Body of pancreas (tissue), 4 donors: ENCODE results near the gene DYNC2LI1. TPM values are rescaled to one million over a fixed set of nuclear protein-coding genes. Genes with fewer than 3 reads are reported as not detected.

ENCODE experiments used
- ATAC-seq: fragments of 150-250 bp; one replicate; pipeline ENCODE4 v1.9.1; 2016
- DNase-seq, 4 donors: peaks; one replicate each; pipeline ENCODE4 v3.0.0-alpha.2; 2019
- H3K27ac ChIP-seq, 4 donors: fragments of 200-600 bp; sonication (generic); 1 replicate in 3 of 4; 2 replicates in 1 of 4; pipeline versions ENCODE4 v1.5.1 to v1.6.1; 2016 to 2019; ENCODE audit warnings: mild to moderate bottlenecking in 1 of 4, mixed read lengths in 1 of 4, moderate library complexity in 1 of 4
- H3K27me3 ChIP-seq, 2 donors: fragments of 200-600 bp; sonication (generic); one replicate each; pipeline ENCODE4 v1.6.0; 2016; ENCODE audit warnings: mild to moderate bottlenecking in 1 of 2
- H3K36me3 ChIP-seq, 2 donors: fragments of 200-600 bp; sonication (generic); replicated peaks in 1 of 2; 2 replicates each; pipeline ENCODE4 v1.5.1; 2016; ENCODE audit warnings: low read depth in 2 of 2; ENCODE audit not compliant: insufficient read depth in 1 of 2
- H3K4me1 ChIP-seq: fragments of 200-600 bp; sonication (generic); one replicate; pipeline ENCODE4 v1.6.0; 2016
- H3K4me3 ChIP-seq, 2 donors: fragments of 200-600 bp; sonication (generic); 1 replicate in 1 of 2; 2 replicates in 1 of 2; pipeline ENCODE4 v1.5.1; 2016 to 2019
- H3K9me3 ChIP-seq, 3 donors: fragments of 200-600 bp; sonication (generic); 1 replicate in 2 of 3; 2 replicates in 1 of 3; pipeline ENCODE4 v1.5.1; 2016
- POLR2A ChIP-seq, 3 donors: fragments of 450-650 bp; IDR thresholded peaks; one replicate each; pipeline ENCODE4 v1.6.1; 2016; ENCODE audit warnings: antibody characterized with exemption in 3 of 3, mild to moderate bottlenecking in 2 of 3
- WGBS, 2 donors: methylation state at CpG; one replicate each; pipeline ENCODE4 v1.1.5; 2017; 5-methylcytosine and 5-hydroxymethylcytosine counted together
- intact Hi-C: fragments of 100-400 bp; cut with DNase I; formaldehyde crosslinking; loops from one replicate; pipeline ENCODE4 v1.15.1; 2023
- total RNA-seq, 2 donors: library from RNA; depleted of rRNA; stranded (reverse); fragments of >200 nt; gene quantifications; one replicate each; pipeline ENCODE4 v1.1.0, GENCODE V29; 2016
- TF ChIP-seq, protein P1 (sequence below), 7 experiments: fragments of 450-650 bp in 4 of 7; fragments of 200-600 bp in 3 of 7; sonication (generic) in 3 of 7; IDR thresholded peaks; one replicate each; pipeline ENCODE4 v1.5.1; 2016 to 2019; ENCODE audit warnings: antibody characterized with exemption in 7 of 7

DYNC2LI1 gene
- total RNA-seq, 2 donors from 2014 or later, result 21.0 to 21.4 TPM

DNA sequence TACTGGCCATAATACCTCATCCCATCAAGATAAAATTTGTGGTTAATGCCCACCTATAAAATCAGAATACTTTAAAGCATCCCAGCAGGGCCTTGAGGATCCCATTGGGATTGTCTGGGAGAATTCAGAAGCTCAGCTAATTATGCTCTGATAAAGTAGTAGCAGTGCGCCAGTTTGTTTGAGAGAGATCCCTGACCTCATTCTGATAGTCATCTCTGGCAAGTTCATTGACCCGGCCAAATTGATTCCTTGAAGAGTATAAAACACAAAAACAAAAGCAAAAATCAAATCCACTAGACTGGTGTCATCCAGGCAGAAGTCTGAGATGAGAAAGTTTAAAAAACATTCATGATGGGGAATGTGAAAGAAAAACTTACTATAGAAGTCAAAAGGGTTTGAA, 50.7 kb downstream of the DYNC2LI1 start:
- intact Hi-C loops, result no loop called here
- Histone ChIP-seq H3K27me3 (no peaks in the 10 kb centered on the region), H3K9me3 (no peaks in the 10 kb centered on the region), H3K36me3 (no peaks in the 10 kb centered on the region), H3K27ac (no peak overlapping the region), H3K4me1 (peaks cover under 1% of the 10 kb centered on the region), H3K4me3 (no peak overlapping the region)
- TF ChIP-seq POLR2A (IDR thresholded peaks at IDR 0.05), result no peak
- TF ChIP-seq, protein P1, sequence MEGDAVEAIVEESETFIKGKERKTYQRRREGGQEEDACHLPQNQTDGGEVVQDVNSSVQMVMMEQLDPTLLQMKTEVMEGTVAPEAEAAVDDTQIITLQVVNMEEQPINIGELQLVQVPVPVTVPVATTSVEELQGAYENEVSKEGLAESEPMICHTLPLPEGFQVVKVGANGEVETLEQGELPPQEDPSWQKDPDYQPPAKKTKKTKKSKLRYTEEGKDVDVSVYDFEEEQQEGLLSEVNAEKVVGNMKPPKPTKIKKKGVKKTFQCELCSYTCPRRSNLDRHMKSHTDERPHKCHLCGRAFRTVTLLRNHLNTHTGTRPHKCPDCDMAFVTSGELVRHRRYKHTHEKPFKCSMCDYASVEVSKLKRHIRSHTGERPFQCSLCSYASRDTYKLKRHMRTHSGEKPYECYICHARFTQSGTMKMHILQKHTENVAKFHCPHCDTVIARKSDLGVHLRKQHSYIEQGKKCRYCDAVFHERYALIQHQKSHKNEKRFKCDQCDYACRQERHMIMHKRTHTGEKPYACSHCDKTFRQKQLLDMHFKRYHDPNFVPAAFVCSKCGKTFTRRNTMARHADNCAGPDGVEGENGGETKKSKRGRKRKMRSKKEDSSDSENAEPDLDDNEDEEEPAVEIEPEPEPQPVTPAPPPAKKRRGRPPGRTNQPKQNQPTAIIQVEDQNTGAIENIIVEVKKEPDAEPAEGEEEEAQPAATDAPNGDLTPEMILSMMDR (IDR thresholded peaks at IDR 0.05), result no peak
- WGBS, 2 donors, result 55 to 66% methylated on average over 2 of the region's 2 CpGs
- no peak for DNase-seq
- no peak for ATAC-seq

DNA sequence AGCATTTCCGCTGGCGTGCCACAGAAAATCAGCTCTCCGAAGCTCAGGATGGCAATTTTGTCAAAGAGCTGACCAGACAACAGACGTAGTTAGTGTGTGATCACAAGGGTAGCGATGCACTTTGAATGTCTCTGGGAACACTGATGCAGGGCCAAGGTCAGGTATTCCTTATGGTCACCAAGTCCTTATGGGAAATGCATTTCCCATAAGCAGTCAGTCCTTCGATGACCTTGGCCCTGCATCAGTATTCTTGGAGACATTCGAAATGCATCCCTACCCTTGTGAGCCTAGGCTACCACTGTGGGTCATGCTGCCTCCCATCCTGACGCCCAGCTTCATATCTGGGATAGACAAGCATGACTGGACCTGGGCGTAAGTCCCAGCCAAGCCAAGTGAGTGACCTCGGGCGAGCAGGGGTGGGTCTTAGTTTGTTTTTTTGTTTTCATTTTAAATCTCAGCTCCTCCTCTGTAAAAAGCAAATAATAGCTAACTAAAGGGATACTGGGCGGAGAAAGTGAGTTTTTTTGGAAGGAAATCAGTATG, 51.2 kb downstream of the DYNC2LI1 start:
- no peak for ATAC-seq
- 66 to 72% methylated on average over 12 of the region's 12 CpGs for WGBS, 2 donors
- intact Hi-C loops, result no loop called here
- Histone ChIP-seq H3K4me3 (no peak overlapping the region), H3K4me1 (no peaks in the 10 kb centered on the region), H3K27ac (no peak overlapping the region), H3K9me3 (no peaks in the 10 kb centered on the region), H3K36me3 (no peaks in the 10 kb centered on the region), H3K27me3 (no peaks in the 10 kb centered on the region)
- no peak for DNase-seq
- TF ChIP-seq, protein P1 (IDR thresholded peaks at IDR 0.05), result no peak
- TF ChIP-seq POLR2A (IDR thresholded peaks at IDR 0.05), result no peak

- H3K4me1 ChIP-seq, result no peaks in the 10 kb centered on the region
- intact Hi-C loops, result no loop called here
- no peak overlapping the region for H3K27ac ChIP-seq
- H3K36me3 ChIP-seq, result no peaks in the 10 kb centered on the region
- no peaks in the 10 kb centered on the region for H3K9me3 ChIP-seq
- H3K4me3 ChIP-seq, result no peak overlapping the region
- ATAC-seq, result no peak
- no peaks in the 10 kb centered on the region for H3K27me3 ChIP-seq
- TF ChIP-seq, protein P1 (IDR thresholded peaks at IDR 0.05), result no peak
- TF ChIP-seq POLR2A (IDR thresholded peaks at IDR 0.05), result no peak
- WGBS, 2 donors, result 53 to 58% methylated on average over 3 of the region's 3 CpGs
- DNase-seq, result no peak
Measured at GRCh38 chr2:43825841-43826240, 52.0 kb downstream of the DYNC2LI1 start.

GRCh38 chr2:43826305-43827250, 52.7 kb downstream of the DYNC2LI1 start:
- H3K4me3 ChIP-seq, result no peak overlapping the region
- 88 to 93% methylated on average over 17 of the region's 17 CpGs for WGBS, 2 donors
- intact Hi-C loops, result no loop called here
- H3K27me3 ChIP-seq, result no peaks in the 10 kb centered on the region
- H3K4me1 ChIP-seq, result no peaks in the 10 kb centered on the region
- TF ChIP-seq, protein P1 (IDR thresholded peaks at IDR 0.05), result no peak
- no peak overlapping the region for H3K27ac ChIP-seq
- DNase-seq (no peak), ATAC-seq (no peak)
- no peaks in the 10 kb centered on the region for H3K36me3 ChIP-seq
- H3K9me3 ChIP-seq, result no peaks in the 10 kb centered on the region
